Measurements from ENCODE around the gene SLC16A6.
"Not testable (repeated sequence)": the region's sequence is repeated elsewhere in the genome, so short reads cannot be mapped to it uniquely, and the experiment has no call there.

SLC16A6 gene

GRCh38 chr17:68290955-68291835 is at the start of gene SLC16A6, which contains the start of gene ARSG:
TSS of gene SLC16A6 (minus strand) at chr17:68291127. CDS start at chr17:68278320, 12,807 bp downstream.
TSS of gene ARSG (plus strand) at chr17:68291495. CDS start at chr17:68307494, 15,999 bp downstream.
- DNase-seq (ENCODE audit: low read depth), result peak; percentile 96
- H3K4me3 ChIP-seq (ENCODE audit: low read depth, low read length), result peak within 1 kb of the TSS; percentile 91
- no peak for TF ChIP-seq CTCF (IDR thresholded peaks at IDR 0.05; ENCODE audit: insufficient read depth, low read depth, low read length, missing control alignments)

- no peak for DNase-seq (ENCODE audit: low read depth)
- no peak overlapping the region for H3K4me3 ChIP-seq (ENCODE audit: low read depth, low read length)
- no peak for TF ChIP-seq CTCF (IDR thresholded peaks at IDR 0.05; ENCODE audit: insufficient read depth, low read depth, low read length, missing control alignments)
Observed at GRCh38 chr17:68334393-68334792, 43.5 kb upstream of the SLC16A6 start.

- not testable (repeated sequence) for H3K4me3 ChIP-seq (ENCODE audit: low read depth, low read length); DNase-seq (ENCODE audit: low read depth)
Observed at GRCh38 chr17:68331932-68332331, 41.0 kb upstream of the SLC16A6 start.

GRCh38 chr17:68329331-68329730 is 38.4 kb upstream of the SLC16A6 start:
- TF ChIP-seq CTCF (IDR thresholded peaks at IDR 0.05; ENCODE audit: insufficient read depth, low read depth, low read length, missing control alignments), result no peak
- no peak for DNase-seq (ENCODE audit: low read depth)

GRCh38 chr17:68328676-68329075 is 37.7 kb upstream of the SLC16A6 start:
- DNase-seq (ENCODE audit: low read depth), result no peak
- no peak overlapping the region for H3K4me3 ChIP-seq (ENCODE audit: low read depth, low read length)
- TF ChIP-seq CTCF (IDR thresholded peaks at IDR 0.05; ENCODE audit: insufficient read depth, low read depth, low read length, missing control alignments), result no peak

More at GRCh38 chr17:68329331-68329730, 38.4 kb upstream of the SLC16A6 start:
- no peak overlapping the region for H3K4me3 ChIP-seq (ENCODE audit: low read depth, low read length)

- H3K4me3 ChIP-seq (ENCODE audit: low read depth, low read length), result no peak overlapping the region
- peak; percentile 13 for TF ChIP-seq CTCF (IDR thresholded peaks at IDR 0.05; ENCODE audit: insufficient read depth, low read depth, low read length, missing control alignments)
- peak; percentile 35 for DNase-seq (ENCODE audit: low read depth)
Observed at GRCh38 chr17:68327823-68328557, 37.1 kb upstream of the SLC16A6 start.

GRCh38 chr17:68326681-68327080 is 35.8 kb upstream of the SLC16A6 start:
- no peak for DNase-seq (ENCODE audit: low read depth)
- TF ChIP-seq CTCF (IDR thresholded peaks at IDR 0.05; ENCODE audit: insufficient read depth, low read depth, low read length, missing control alignments), result no peak
- no peak overlapping the region for H3K4me3 ChIP-seq (ENCODE audit: low read depth, low read length)

Data from GM12865 (cell line).